ENCODE data around the gene TUSC2.
"Not testable (repeated sequence)": the region's sequence is repeated elsewhere in the genome, so short reads cannot be mapped to it uniquely, and the experiment has no call there.

The TUSC2 gene

GRCh38 chr3:50317300-50317699 lies 10.7 kb downstream of the TUSC2 start:
- no peak for DNase-seq (ENCODE audit: low spot score)

GRCh38 chr3:50316657-50317242 lies 11.3 kb downstream of the TUSC2 start:
- no peak for DNase-seq (ENCODE audit: low spot score)

GRCh38 chr3:50314816-50315215 lies 13.2 kb downstream of the TUSC2 start:
- DNase-seq (ENCODE audit: low spot score): no peak

GRCh38 chr3:50314342-50314741 lies 13.7 kb downstream of the TUSC2 start:
- no peak for DNase-seq (ENCODE audit: low spot score)

DNA sequence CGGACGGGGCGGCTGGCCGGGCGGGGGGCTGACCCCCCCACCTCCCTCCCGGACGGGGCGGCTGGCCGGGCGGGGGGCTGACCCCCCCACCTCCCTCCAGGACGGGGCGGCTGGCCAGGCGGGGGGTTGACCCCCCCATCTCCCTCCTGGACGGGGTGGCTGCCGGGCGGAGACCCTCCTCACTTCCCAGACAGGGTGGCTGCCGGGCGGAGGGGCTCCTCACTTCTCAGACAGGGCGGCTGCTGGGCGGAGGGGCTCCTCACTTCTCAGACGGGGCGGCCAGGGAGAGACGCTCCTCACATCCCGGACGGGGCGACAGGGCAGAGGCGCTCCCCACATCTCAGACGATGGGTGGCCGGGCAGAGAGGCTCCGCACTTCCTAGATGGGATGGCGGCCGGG lies 16.0 kb downstream of the TUSC2 start:
- not testable (repeated sequence) for DNase-seq (ENCODE audit: low spot score)

GRCh38 chr3:50304601-50305000 lies 23.4 kb downstream of the TUSC2 start:
- DNase-seq (ENCODE audit: low spot score): no peak

DNA sequence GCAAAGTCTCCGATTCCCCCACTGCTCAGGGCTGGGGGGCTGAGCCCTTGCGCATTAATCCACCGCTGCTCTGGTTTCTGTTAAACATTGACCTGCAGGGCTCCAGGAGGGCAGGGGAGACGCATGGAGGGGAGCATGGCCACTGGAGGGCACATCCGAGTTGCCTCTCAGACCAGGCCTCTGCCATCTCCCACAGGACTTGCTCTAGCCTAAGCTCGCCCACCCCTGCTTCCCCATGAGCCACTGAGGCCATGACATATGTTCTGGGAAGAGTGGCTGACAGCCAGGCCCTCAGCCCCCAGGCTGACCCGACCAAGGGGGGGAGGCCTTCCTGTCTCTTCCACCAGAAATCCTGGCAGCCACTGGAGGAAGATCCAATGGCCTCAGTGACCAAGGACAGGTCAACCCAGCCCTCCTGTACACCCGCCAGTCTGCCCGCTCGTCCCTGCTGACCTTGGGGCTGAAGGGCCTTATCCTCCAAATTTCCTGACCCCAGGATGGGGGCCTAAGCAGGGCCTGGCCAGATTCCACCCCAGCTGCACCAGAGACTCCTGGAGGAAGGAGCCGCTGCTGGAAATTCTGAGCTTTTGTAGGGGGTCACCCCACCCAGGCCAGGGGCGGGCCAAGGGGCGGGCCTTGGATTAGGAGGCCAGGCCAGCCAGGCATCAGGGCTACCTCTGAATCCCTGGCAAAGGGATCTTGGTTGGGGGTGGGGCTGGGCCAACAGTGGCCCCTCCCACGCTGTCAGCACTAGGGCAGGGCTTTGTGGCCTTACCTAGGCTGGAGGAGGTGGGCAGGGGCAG lies 24.8 kb downstream of the TUSC2 start, which contains the start of gene HYAL1:
Gene HYAL1 (minus strand): TSS at position 562 of the 803 bp plus-strand sequence. CDS start 618 bp downstream, outside the sequence.
- no peak for DNase-seq (ENCODE audit: low spot score)

DNA sequence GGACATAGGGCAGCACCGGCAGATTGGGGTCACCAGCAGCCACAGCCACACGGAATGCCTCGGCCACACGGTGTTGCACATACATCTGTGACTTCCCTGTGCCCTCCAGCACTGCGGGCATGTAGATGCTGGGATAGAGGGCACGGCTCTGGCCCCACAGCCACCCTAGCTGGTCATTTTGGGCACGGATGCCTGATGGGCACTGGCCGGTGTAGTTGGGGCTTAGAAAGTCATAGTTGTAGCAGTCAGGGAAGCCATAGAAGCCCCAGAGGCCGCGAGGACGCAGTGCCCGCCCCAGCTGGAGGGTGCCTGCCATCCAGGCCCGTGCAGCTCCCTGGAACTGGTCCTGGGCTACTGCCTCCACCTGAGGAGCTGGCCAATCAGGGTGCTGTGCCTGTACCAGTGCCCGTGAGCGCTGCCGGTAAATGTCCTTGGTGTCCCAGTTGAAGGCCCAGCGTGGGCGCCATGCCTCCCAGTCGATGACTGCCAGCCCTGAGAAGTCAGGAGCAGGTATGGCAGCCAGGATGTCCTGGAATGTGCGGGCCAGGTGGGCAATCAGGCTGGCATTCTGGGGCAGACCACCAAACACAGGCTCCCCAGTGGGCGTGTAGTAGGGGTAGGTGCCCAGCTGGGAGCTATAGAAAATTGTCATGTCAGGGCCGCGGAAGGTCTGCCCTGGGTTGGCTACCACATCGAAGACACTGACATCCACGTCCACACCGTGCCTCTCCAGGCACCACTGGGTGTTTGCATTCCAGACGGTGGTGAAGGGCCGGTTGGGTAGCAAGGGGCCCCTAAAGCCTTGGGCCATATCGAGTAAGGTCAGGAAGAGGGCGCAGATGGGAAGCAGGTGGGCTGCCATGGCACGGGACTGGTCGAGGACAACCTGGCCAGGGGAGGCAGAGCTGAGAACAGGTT lies 25.7 kb downstream of the TUSC2 start:
- no peak for DNase-seq (ENCODE audit: low spot score)

- DNase-seq (ENCODE audit: low spot score): no peak
These were observed 27.3 kb downstream of the TUSC2 start for GRCh38 chr3:50300681-50301254.

- peak; percentile 98 for DNase-seq (ENCODE audit: low spot score)
These were observed 27.9 kb downstream of the TUSC2 start for GRCh38 chr3:50299929-50300680.

GRCh38 chr3:50299638-50299928 lies 28.4 kb downstream of the TUSC2 start:
- DNase-seq (ENCODE audit: low spot score): no peak

DNA sequence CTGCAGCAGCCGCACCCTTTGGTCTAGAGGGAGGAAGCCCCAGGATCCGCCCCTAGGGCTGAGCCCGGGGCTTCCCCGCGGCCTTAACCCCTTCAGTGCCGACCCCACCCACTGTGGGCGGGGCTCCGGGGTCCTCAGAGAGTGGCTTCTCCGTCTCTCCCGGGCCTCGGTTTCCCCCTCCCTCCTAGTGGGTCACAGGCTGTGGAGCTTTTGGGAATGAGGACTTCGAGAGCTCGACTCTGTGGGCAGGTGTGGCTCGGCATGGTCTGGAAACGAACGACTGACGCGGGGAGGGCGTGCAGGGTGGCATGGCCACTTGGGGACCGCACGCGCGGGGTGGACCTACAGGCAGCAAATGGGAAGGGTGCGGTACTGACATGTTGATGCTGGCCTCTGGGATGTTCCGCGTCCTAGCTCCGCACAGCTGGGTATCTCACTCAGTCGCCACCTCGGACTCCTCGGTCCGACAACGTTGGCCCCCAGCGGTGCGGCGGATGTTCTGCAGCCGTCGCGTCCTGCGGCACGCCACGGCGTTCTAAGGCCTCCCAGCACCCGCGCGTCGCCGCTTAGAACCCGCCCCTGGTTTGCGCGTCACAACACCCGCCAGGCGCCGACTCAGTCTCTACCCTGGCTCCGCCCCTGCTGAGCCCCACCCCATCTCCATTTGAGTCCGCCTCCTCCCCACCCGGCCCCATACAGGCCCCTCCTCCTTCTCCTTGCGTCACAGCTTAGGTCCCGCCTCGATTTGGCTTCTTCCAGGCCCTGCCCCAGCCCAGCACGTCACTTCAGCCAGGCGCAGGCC lies 29.0 kb downstream of the TUSC2 start, which contains the start of the genes HYAL3 and NAA80:
Gene HYAL3 (minus strand): TSS at position 570 of the 802 bp plus-strand sequence. CDS start 3,803 bp downstream, outside the sequence.
Gene NAA80 (minus strand): TSS at position 570 of the 802 bp plus-strand sequence. CDS start 1,942 bp downstream, outside the sequence.
- DNase-seq (ENCODE audit: low spot score): peak; percentile 100

GRCh38 chr3:50297896-50298725 lies 29.9 kb downstream of the TUSC2 start:
- no peak for DNase-seq (ENCODE audit: low spot score)

GRCh38 chr3:50297384-50297775 lies 30.6 kb downstream of the TUSC2 start:
- DNase-seq (ENCODE audit: low spot score): no peak

- no peak for DNase-seq (ENCODE audit: low spot score)
These were observed 31.2 kb downstream of the TUSC2 start for GRCh38 chr3:50296721-50297383.

DNA sequence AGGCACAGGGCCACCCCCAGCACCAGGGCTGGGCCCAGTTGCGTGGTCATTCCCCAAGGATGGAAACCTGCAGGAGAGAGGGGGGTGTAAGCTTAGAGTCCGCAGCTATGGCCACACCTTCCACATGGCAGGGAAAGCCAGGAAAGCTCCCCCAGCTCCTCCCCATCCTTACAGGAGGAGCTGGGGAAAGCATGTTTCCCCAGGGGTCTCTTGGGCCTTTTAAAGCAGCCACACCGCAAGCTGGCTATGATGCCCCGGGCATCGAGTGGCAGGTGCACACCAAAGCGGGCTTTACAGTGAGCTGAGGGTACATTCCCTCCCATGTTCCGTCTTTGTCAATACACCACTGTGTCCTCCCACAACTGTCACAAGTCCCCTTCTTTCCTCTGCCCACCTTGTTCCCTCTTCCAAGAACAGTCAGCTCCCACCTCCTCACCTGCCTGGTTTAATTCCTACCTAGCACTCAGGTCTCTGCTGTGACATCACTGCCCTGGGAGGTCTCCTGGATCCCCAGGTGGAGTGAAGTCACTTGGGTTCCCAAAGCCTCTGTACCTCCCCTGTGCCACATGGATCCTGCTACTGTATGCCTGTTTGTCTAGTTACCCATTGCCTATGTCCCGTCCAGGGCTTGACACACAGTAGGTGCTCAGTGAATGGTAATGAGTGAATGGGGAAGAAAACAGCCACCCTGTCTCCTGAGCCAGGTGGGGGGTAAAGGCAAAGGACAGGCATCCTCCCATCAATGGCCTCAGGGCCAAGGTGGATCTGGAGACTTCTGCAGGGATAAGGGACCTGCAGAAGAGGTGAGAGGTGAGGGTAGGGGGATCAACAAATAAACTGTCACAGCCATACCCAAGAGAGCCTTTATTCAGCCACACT lies 32.2 kb downstream of the TUSC2 start:
- no peak for DNase-seq (ENCODE audit: low spot score)

DNA sequence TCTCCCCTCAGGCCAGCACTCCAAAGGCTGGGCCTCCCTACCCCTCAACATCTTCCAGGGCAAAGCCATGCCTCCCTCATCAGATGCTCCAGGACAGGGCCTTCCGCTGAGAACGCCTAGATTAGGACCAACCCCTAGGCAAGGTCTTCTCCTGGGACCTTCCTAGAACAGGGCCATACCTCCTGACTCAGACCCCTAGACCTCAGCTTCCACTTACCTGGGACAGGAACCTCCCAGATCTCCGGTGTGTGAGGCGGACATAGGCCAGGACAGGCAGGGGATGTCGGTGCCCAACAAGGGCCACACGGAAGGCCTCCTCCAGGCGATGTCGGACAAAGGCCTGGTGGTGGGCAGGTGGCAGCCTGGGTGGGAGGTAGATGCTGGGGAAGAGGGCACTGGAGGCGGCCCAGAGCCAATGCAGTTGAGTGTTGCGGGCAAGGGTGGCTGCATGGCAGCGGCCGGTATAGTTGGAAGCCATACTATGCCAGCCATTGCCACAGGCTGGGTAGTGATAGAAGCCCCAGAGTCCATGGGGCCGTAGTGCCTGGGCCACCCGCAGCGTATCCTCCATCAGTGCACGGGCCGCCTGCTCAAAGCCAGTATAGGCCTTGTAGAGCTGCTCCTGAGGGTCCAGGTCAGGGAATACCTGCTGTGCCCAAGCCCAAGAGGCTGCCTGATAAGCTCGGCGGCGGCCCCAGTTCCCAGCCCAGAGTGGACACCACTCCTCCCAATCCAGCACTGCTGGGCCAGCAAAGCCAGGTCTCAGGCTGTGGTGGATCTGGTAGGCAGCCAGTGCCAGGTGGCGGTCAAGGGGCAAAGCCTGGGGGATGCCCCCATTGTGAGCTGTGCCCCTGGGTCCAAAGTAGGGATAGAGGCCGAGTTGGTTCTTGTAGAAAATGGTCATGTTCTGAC lies 33.3 kb downstream of the TUSC2 start:
- no peak for DNase-seq (ENCODE audit: low spot score)
